ENCODE results near the gene MAP4.

- TF ChIP-seq POLR2A (IDR thresholded peaks at IDR 0.05) = no peak
- no peak for TF ChIP-seq CTCF (IDR thresholded peaks at IDR 0.05)
These were observed 119.5 kb downstream of the MAP4 start for GRCh38 chr3:47896736-47897135.

All from body of pancreas (tissue), 4 donors.